ENCODE data around the gene LARP1. TPM values are rescaled to one million over a fixed set of nuclear protein-coding genes. Genes with fewer than 3 reads are reported as not detected.

The LARP1 gene
- total and polyA plus RNA-seq, 9 of the 15 experiments (the other 6 are each of a cell fraction or from before 2014, with no cell fraction given), result 22.6 to 300 (median 92.0) TPM

DNA sequence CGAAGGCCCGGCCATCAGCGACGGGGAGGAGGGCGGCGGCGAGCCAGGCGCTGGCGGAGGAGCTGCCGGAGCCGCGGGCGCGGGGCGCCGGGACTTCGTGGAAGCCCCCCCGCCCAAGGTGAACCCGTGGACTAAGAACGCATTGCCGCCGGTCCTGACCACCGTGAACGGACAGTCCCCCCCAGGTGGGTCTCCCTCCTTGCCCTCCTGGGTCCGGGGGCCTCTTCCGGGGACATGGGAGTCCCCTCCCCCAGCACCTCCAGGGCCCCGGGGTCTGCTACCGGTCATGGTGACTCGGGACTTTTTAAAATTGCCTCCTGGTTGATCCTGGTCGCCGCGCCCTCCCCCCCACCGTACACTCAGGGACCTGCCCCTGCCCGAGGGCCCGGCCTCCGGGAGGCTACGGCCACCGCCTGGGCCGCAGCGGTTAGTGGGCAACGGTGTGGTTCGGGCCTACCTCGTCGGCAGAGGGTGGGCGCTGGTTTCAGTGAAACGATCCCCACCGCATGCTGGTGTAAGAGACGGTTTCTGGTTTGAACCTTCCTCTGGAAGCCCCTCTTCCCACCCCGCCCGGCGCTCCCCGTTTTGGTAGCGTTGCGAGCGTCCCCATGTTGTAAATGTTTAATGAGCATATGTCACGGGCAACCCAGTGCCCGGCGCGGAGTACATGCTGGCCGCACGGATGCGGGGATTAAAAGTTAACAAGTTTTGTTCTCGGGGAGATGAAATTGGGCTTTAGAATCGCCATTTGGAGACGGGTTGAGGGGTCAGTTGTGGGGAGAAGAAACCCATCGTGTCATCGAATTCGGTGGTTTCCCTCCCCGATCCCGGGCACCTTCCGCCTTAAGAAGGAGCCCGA lies 1.1 kb downstream of the LARP1 start (continued):
- TF ChIP-seq, protein P1, sequence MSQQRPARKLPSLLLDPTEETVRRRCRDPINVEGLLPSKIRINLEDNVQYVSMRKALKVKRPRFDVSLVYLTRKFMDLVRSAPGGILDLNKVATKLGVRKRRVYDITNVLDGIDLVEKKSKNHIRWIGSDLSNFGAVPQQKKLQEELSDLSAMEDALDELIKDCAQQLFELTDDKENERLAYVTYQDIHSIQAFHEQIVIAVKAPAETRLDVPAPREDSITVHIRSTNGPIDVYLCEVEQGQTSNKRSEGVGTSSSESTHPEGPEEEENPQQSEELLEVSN (IDR thresholded peaks at IDR 0.05; ENCODE audit: borderline replicate concordance in 1 of 2, extremely low read depth in 1 of 2, insufficient read depth in 1 of 2, insufficient read length in 1 of 2, low read depth in 1 of 2, low read length in 1 of 2, poor library complexity in 1 of 2, severe bottlenecking in 1 of 2), result peak in 1 of 2 experiments; percentile 39
- TF ChIP-seq, protein P2, sequence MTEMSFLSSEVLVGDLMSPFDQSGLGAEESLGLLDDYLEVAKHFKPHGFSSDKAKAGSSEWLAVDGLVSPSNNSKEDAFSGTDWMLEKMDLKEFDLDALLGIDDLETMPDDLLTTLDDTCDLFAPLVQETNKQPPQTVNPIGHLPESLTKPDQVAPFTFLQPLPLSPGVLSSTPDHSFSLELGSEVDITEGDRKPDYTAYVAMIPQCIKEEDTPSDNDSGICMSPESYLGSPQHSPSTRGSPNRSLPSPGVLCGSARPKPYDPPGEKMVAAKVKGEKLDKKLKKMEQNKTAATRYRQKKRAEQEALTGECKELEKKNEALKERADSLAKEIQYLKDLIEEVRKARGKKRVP (CRISPR knock-in tag; IDR thresholded peaks at IDR 0.05), result no peak; the same call in 1 of the 2 replicates
- TF ChIP-seq, protein P3, sequence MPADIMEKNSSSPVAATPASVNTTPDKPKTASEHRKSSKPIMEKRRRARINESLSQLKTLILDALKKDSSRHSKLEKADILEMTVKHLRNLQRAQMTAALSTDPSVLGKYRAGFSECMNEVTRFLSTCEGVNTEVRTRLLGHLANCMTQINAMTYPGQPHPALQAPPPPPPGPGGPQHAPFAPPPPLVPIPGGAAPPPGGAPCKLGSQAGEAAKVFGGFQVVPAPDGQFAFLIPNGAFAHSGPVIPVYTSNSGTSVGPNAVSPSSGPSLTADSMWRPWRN (IDR thresholded peaks at IDR 0.05; ENCODE audit: low read depth), result no peak
- TF ChIP-seq, protein P4, sequence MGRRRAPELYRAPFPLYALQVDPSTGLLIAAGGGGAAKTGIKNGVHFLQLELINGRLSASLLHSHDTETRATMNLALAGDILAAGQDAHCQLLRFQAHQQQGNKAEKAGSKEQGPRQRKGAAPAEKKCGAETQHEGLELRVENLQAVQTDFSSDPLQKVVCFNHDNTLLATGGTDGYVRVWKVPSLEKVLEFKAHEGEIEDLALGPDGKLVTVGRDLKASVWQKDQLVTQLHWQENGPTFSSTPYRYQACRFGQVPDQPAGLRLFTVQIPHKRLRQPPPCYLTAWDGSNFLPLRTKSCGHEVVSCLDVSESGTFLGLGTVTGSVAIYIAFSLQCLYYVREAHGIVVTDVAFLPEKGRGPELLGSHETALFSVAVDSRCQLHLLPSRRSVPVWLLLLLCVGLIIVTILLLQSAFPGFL (CRISPR knock-in tag; IDR thresholded peaks at IDR 0.05), result no peak
- no peak for TF ChIP-seq RNF2 (IDR thresholded peaks at IDR 0.05)
- TF ChIP-seq CXXC5 (CRISPR knock-in tag; IDR thresholded peaks at IDR 0.05), result no peak
- no peak; the same call in 1 of the 2 replicates for TF ChIP-seq ETV1 (tag; conservative IDR thresholded peaks at IDR 0.05; ENCODE audit: low read depth)
- no peak for TF ChIP-seq LCOR (CRISPR knock-in tag; IDR thresholded peaks at IDR 0.05)
- TF ChIP-seq CHD1 (IDR thresholded peaks at IDR 0.05; ENCODE audit: low read length), result peak; percentile 60
- TF ChIP-seq ZFP1 (CRISPR knock-in tag; IDR thresholded peaks at IDR 0.05), result no peak
- no peak for TF ChIP-seq RFX1 (IDR thresholded peaks at IDR 0.05)
- TF ChIP-seq FIP1L1 (IDR thresholded peaks at IDR 0.05; ENCODE audit: low read depth, low read length, poor library complexity, severe bottlenecking), result no peak
- no peak for TF ChIP-seq ZNF586 (CRISPR knock-in tag; conservative IDR thresholded peaks at IDR 0.05)
- TF ChIP-seq LEF1 (IDR thresholded peaks at IDR 0.05), result 0 out of 2 replicates have a peak, but pooled peaks have one; percentile 13
- TF ChIP-seq, protein P5, sequence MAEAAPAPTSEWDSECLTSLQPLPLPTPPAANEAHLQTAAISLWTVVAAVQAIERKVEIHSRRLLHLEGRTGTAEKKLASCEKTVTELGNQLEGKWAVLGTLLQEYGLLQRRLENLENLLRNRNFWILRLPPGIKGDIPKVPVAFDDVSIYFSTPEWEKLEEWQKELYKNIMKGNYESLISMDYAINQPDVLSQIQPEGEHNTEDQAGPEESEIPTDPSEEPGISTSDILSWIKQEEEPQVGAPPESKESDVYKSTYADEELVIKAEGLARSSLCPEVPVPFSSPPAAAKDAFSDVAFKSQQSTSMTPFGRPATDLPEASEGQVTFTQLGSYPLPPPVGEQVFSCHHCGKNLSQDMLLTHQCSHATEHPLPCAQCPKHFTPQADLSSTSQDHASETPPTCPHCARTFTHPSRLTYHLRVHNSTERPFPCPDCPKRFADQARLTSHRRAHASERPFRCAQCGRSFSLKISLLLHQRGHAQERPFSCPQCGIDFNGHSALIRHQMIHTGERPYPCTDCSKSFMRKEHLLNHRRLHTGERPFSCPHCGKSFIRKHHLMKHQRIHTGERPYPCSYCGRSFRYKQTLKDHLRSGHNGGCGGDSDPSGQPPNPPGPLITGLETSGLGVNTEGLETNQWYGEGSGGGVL (CRISPR knock-in tag; IDR thresholded peaks at IDR 0.05), result no peak
- TF ChIP-seq EHMT2 (IDR thresholded peaks at IDR 0.05), result no peak
- no peak; the same call in 1 of the 2 replicates for TF ChIP-seq CBFA2T2 (conservative IDR thresholded peaks at IDR 0.05)
- TF ChIP-seq RUNX1 (IDR thresholded peaks at IDR 0.05; ENCODE audit: low read depth), result no peak
- TF ChIP-seq STAT5A (IDR thresholded peaks at IDR 0.05; ENCODE audit: borderline replicate concordance, low read length), result no peak
- TF ChIP-seq STAT5B (CRISPR knock-in tag; IDR thresholded peaks at IDR 0.05), result no peak
- TF ChIP-seq HDAC1 (IDR thresholded peaks at IDR 0.05), result no peak
- TF ChIP-seq TAL1 (IDR thresholded peaks at IDR 0.05), result no peak
- TF ChIP-seq ETV5 (CRISPR knock-in tag; IDR thresholded peaks at IDR 0.05; ENCODE audit: low read depth), result no peak
